Mesenchymal stem cell (in vitro differentiated cells and primary cell): ENCODE measurements around the gene PUDP.

Experiments used
- DNase-seq: peaks from one replicate; pipeline ENCODE4 v3.0.0-alpha.2; 2013
- H2AFZ ChIP-seq: one replicate; pipeline ENCODE4 v1.6.1; 2013; ENCODE audit warnings: low read depth, mild to moderate bottlenecking, control low read depth, inconsistent platforms, low read length, moderate library complexity
- H2AK5ac ChIP-seq: 2 replicates; pipeline ENCODE4 v1.6.1; 2013; ENCODE audit warnings: low read length, moderate library complexity, mild to moderate bottlenecking, inconsistent platforms; ENCODE audit not compliant: severe bottlenecking
- H2BK120ac ChIP-seq: one replicate; pipeline ENCODE4 v1.6.1; 2013; ENCODE audit warnings: low read depth, mild to moderate bottlenecking, inconsistent platforms, low read length, moderate library complexity
- H2BK12ac ChIP-seq, 2 experiments: one replicate each; pipeline ENCODE4 v1.6.1; 2013; ENCODE audit warnings: inconsistent platforms in 2 of 2, low read length in 2 of 2, mild to moderate bottlenecking in 2 of 2, moderate library complexity in 2 of 2, control low read depth in 1 of 2
- H2BK15ac ChIP-seq: one replicate; pipeline ENCODE4 v1.6.1; 2013; ENCODE audit warnings: mild to moderate bottlenecking, low read depth, inconsistent platforms; ENCODE audit not compliant: poor library complexity, severe bottlenecking
- H2BK5ac ChIP-seq: 2 replicates; pipeline ENCODE4 v1.6.1; 2013; ENCODE audit warnings: low read depth, mild to moderate bottlenecking, low read length, control low read depth, inconsistent platforms; ENCODE audit not compliant: poor library complexity, severe bottlenecking
- H3K14ac ChIP-seq, 2 experiments: one replicate each; pipeline ENCODE4 v1.6.1; 2013; ENCODE audit warnings: inconsistent platforms in 2 of 2, low read length in 2 of 2, control low read depth in 1 of 2, mild to moderate bottlenecking in 1 of 2, moderate library complexity in 1 of 2
- H3K18ac ChIP-seq, 2 experiments: one replicate each; pipeline ENCODE4 v1.6.1; 2013; ENCODE audit warnings: inconsistent platforms in 2 of 2, low read length in 2 of 2, control low read depth in 1 of 2, low read depth in 1 of 2, mild to moderate bottlenecking in 1 of 2
- H3K23ac ChIP-seq, 2 experiments: one replicate each; pipeline ENCODE4 v1.6.1; 2013; ENCODE audit warnings: inconsistent platforms in 2 of 2, low read length in 2 of 2, mild to moderate bottlenecking in 2 of 2, moderate library complexity in 2 of 2, control low read depth in 1 of 2
- H3K27ac ChIP-seq: 2 replicates; pipeline ENCODE4 v1.5.1; 2013; ENCODE audit warnings: mild to moderate bottlenecking, moderate library complexity, low read length, control low read depth, inconsistent platforms; ENCODE audit not compliant: poor library complexity, severe bottlenecking
- H3K27me3 ChIP-seq, 2 experiments: 2 replicates each; pipeline versions ENCODE4 v1.6.1 to v1.7.0; 2013; ENCODE audit warnings: low read length in 2 of 2, mild to moderate bottlenecking in 2 of 2, moderate library complexity in 2 of 2, control low read depth in 1 of 2, inconsistent platforms in 1 of 2; ENCODE audit not compliant: control insufficient read depth in 1 of 2, insufficient read depth in 1 of 2
- H3K36me3 ChIP-seq, 2 experiments: 2 replicates each; pipeline versions ENCODE4 v1.6.1 to v1.7.0; 2013; ENCODE audit warnings: low read length in 2 of 2, control low read depth in 1 of 2, inconsistent platforms in 1 of 2, low read depth in 1 of 2, mild to moderate bottlenecking in 1 of 2; ENCODE audit not compliant: insufficient read depth in 2 of 2, control insufficient read depth in 1 of 2
- H3K4ac ChIP-seq, 2 experiments: one replicate each; pipeline ENCODE4 v1.6.1; 2013; ENCODE audit warnings: inconsistent platforms in 2 of 2, low read length in 2 of 2, mild to moderate bottlenecking in 2 of 2, moderate library complexity in 2 of 2, control low read depth in 1 of 2, low read depth in 1 of 2
- H3K4me1 ChIP-seq: 2 replicates; pipeline ENCODE4 v1.6.1; 2013; ENCODE audit warnings: low read depth, low read length, control low read depth; ENCODE audit not compliant: control insufficient read depth, insufficient read depth
- H3K4me2 ChIP-seq: 2 replicates; pipeline ENCODE4 v1.6.1; 2013; ENCODE audit warnings: low read length, mild to moderate bottlenecking, inconsistent platforms; ENCODE audit not compliant: poor library complexity, severe bottlenecking
- H3K4me3 ChIP-seq, 2 experiments: 2 replicates each; pipeline versions ENCODE4 v1.5.1 to v1.7.0; 2013; ENCODE audit warnings: low read length in 2 of 2, mild to moderate bottlenecking in 2 of 2, control low read depth in 1 of 2, low read depth in 1 of 2; ENCODE audit not compliant: insufficient read depth in 1 of 2
- H3K79me1 ChIP-seq: replicated peaks from 2 replicates; pipeline ENCODE4 v1.6.1; 2013; ENCODE audit warnings: mild to moderate bottlenecking, control low read depth, low read length, inconsistent platforms; ENCODE audit not compliant: poor library complexity, severe bottlenecking
- H3K9ac ChIP-seq: 2 replicates; pipeline ENCODE4 v1.7.0; 2013; ENCODE audit warnings: mild to moderate bottlenecking, low read length, moderate library complexity
- H3K9me3 ChIP-seq: 2 replicates; pipeline ENCODE4 v1.7.0; 2013; ENCODE audit warnings: mild to moderate bottlenecking, low read length; ENCODE audit not compliant: control insufficient read depth
- H4K8ac ChIP-seq: one replicate; pipeline ENCODE4 v1.6.1; 2013; ENCODE audit warnings: inconsistent platforms, mild to moderate bottlenecking, low read length, moderate library complexity
- H4K91ac ChIP-seq: one replicate; pipeline ENCODE4 v1.6.1; 2013; ENCODE audit warnings: mild to moderate bottlenecking, low read length, inconsistent platforms
- WGBS: methylation state at CpG from one replicate; pipeline ENCODE4 v1.1.7; 2013; ENCODE audit warnings: mixed read lengths; 5-methylcytosine and 5-hydroxymethylcytosine counted together

Gene PUDP

DNA sequence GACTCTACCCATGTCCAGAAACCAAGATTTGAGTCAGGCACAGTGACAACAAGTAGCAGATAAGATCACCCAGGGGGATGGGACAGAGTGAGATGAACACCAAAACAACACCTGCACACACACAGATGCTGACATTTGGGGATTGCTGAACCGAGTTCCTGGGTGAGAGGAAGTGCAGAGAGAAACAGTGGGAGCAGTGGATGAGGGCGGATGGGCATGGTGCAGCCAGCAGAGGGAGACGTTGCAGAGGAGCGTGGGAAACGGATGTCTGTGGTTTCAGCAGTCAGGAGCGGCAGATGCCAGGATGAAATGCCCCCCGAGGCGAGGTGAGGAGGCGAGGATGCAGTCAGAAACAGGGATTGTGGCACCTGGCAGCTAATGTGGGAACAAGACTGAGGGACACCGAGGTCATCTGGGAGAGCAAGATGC lies 79.0 kb downstream of the PUDP start:
- no peak overlapping the region for H3K23ac ChIP-seq
- H2BK15ac ChIP-seq, result no peak overlapping the region
- no peak overlapping the region for H3K9ac ChIP-seq
- H3K27me3 ChIP-seq, result no peaks in the 10 kb centered on the region
- no peak overlapping the region for H2AK5ac ChIP-seq
- peaks cover 9% of the 10 kb centered on the region for H3K4me1 ChIP-seq
- H3K9me3 ChIP-seq, result no peaks in the 10 kb centered on the region
- no peak overlapping the region for H4K91ac ChIP-seq
- H3K18ac ChIP-seq, result no peak overlapping the region
- WGBS, result 76% methylated on average over 10 of the region's 10 CpGs
- no peak overlapping the region for H3K27ac ChIP-seq
- no peak for DNase-seq
- H2AFZ ChIP-seq, result no peak overlapping the region
- H2BK120ac ChIP-seq, result no peak overlapping the region
- peaks cover 11% of the 10 kb centered on the region for H3K79me1 ChIP-seq
- H3K4me3 ChIP-seq, result no peak overlapping the region
- no peak overlapping the region for H3K4ac ChIP-seq
- H2BK12ac ChIP-seq, result no peak overlapping the region
- no peak overlapping the region for H3K4me2 ChIP-seq
- H3K14ac ChIP-seq, result no peak overlapping the region
- peaks cover 0 to 13% of the 10 kb centered on the region in 2 experiments for H3K36me3 ChIP-seq
- H2BK5ac ChIP-seq, result no peak overlapping the region
- H4K8ac ChIP-seq, result no peak overlapping the region

DNA sequence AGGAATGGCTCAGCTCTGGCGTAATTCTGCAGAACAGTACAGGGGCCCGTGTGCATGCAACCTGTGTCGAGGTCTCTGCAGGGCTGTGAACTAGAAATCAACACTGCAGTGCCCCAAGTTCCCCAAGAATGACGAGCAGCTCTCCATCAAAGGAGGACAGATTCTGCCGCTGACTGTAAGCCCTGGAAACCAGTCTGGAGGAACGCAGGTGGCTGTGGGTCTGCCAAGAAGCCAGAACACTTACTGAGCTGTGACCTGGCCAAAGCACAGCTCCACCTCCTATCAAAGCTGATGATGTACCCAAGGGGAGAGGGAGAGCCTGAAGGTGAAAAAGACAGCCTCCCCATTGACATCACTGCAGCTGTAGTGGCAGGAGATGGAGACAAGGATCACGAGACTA lies 80.7 kb downstream of the PUDP start:
- no peak for DNase-seq
- H3K27ac ChIP-seq, result no peak overlapping the region
- WGBS, result 97% methylated on average over 6 of the region's 7 CpGs
- H2AK5ac ChIP-seq, result no peak overlapping the region
- peaks cover 0 to 11% of the 10 kb centered on the region in 2 experiments for H3K36me3 ChIP-seq
- H3K4ac ChIP-seq, result no peak overlapping the region
- H4K91ac ChIP-seq, result no peak overlapping the region
- no peak overlapping the region for H4K8ac ChIP-seq
- no peaks in the 10 kb centered on the region for H3K9me3 ChIP-seq
- no peak overlapping the region for H3K9ac ChIP-seq
- no peak overlapping the region for H2BK120ac ChIP-seq
- H3K14ac ChIP-seq, result no peak overlapping the region
- no peak overlapping the region for H3K23ac ChIP-seq
- no peaks in the 10 kb centered on the region for H3K27me3 ChIP-seq
- no peak overlapping the region for H2BK15ac ChIP-seq
- no peak overlapping the region for H3K4me3 ChIP-seq
- no peak overlapping the region for H2BK5ac ChIP-seq
- no peak overlapping the region for H2AFZ ChIP-seq
- H3K18ac ChIP-seq, result no peak overlapping the region
- peaks cover 13% of the 10 kb centered on the region for H3K79me1 ChIP-seq
- no peak overlapping the region for H2BK12ac ChIP-seq
- peaks cover 6% of the 10 kb centered on the region for H3K4me1 ChIP-seq
- no peak overlapping the region for H3K4me2 ChIP-seq

DNA sequence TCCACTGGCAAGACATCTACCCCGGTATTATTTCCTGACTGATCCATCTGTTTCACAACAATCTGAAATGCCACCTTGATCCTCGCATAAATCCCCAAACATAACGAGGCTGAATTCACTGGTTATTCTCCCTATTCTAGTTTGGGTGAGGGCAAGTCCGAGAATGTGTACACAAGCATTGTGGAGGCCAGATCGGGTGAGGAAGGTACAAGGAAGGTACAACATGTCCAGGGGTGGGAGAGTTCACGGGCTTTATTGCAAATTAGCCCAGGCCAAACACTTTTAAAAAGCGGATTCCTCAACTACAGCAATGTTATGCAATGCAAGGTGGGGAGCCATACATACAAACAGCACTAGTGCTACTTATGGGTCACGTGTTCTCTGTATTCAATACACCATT lies 82.5 kb downstream of the PUDP start:
- Histone ChIP-seq H3K9ac (no peak overlapping the region), H3K9me3 (no peaks in the 10 kb centered on the region), H2AK5ac (no peak overlapping the region), H3K27ac (no peak overlapping the region), H3K79me1 (peaks cover 13% of the 10 kb centered on the region), H2BK15ac (no peak overlapping the region), H3K23ac (no peak overlapping the region), H3K4me2 (no peak overlapping the region), H3K18ac (no peak overlapping the region), H3K4ac (no peak overlapping the region), H4K91ac (no peak overlapping the region), H3K36me3 (peaks cover 0 to 12% of the 10 kb centered on the region in 2 experiments), H2BK5ac (no peak overlapping the region), H3K4me1 (peaks cover 6% of the 10 kb centered on the region), H2BK12ac (no peak overlapping the region), H4K8ac (no peak overlapping the region), H2BK120ac (no peak overlapping the region), H3K27me3 (no peaks in the 10 kb centered on the region), H2AFZ (no peak overlapping the region), H3K4me3 (no peak overlapping the region), H3K14ac (no peak overlapping the region)
- DNase-seq, result no peak
- 100% methylated on average over 6 of the region's 8 CpGs for WGBS

DNA sequence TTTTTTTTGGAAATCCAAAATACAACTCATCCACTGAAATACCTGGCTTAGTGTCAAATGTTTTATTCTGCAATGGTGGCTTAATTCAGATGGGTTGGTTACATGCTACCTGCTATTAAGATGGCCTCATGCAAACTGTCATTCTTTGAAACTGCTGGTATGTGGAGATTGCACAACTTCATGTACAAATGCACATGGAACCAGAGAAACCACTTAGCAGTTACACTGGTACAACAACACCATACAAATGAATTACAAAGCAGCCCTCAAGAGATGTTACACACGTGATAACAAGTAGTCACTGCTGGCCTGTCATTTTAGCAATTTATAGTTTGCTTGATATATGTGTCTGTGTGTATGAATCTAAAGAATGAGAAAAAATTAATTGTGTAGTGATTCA lies 85.0 kb downstream of the PUDP start:
- Histone ChIP-seq H3K18ac (no peak overlapping the region), H3K14ac (no peak overlapping the region), H3K4me2 (no peak overlapping the region), H3K27me3 (no peaks in the 10 kb centered on the region), H2BK5ac (no peak overlapping the region), H3K4me1 (peaks cover 1% of the 10 kb centered on the region), H3K23ac (no peak overlapping the region), H3K9me3 (no peaks in the 10 kb centered on the region), H2AK5ac (no peak overlapping the region), H4K8ac (no peak overlapping the region), H3K79me1 (peaks cover 9% of the 10 kb centered on the region), H2AFZ (no peak overlapping the region), H3K36me3 (peaks cover 0 to 21% of the 10 kb centered on the region in 2 experiments), H3K27ac (no peak overlapping the region), H2BK120ac (no peak overlapping the region), H4K91ac (no peak overlapping the region), H2BK15ac (no peak overlapping the region), H3K9ac (no peak overlapping the region), H3K4me3 (no peak overlapping the region), H2BK12ac (no peak overlapping the region), H3K4ac (no peak overlapping the region)
- WGBS, result 80% methylated on average over 1 of the region's 1 CpG
- DNase-seq, result no peak
